Measurements from ENCODE around the gene ITGB1.

GRCh38 chr10:32995066-32995622 lies 37.1 kb upstream of the ITGB1 start:
- TF ChIP-seq CTCF (conservative IDR thresholded peaks at IDR 0.05; ENCODE audit: low read depth, low read length) (no peak), EZH2 (IDR thresholded peaks at IDR 0.05; ENCODE audit: borderline replicate concordance, low read depth, low read length, poor library complexity, severe bottlenecking) (no peak)

Data from A673 (cell line).